ENCODE results near the gene PGAP2. TPM values are rescaled to one million over a fixed set of nuclear protein-coding genes. Genes with fewer than 3 reads are reported as not detected.

PGAP2 gene
- total RNA-seq, 2 experiments from 2014 or later: 33.1 to 36.7 TPM

DNA sequence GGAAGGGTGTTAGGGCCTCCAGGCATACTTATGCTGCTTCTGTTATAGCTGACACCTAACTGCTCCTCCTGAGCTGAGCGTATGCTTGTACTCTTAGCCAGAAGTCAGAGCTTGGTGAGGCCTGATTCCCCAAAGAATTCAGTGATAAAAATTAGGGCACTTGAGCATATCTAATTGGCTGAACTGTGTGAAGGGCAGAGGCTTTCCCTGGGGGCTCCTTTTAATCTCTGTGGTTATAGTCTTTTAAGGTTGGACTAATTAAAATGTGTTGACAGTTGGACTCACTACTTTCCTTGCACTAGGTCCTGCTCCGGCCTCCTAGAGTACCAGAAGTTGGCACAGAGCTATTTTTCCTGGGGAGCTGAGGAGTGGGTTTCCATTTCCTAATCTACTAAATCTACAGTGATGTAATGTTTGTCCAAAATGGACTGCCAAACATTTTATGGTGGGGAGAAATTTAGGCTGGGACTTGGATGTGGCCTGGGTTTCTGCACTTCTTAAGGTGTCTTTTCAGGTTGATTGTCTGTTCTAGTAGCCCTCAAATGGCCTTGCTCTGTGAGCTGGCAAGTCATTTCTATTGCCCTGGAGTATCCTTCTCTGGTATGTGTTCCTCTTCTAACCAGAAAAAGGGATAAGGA lies 65.5 kb downstream of the PGAP2 start:
- Mint-ChIP-seq H3K4me1 (ENCODE audit: low read depth) (peaks cover 79% of the 10 kb centered on the region), H3K36me3 (ENCODE audit: low read depth) (peaks cover 11% of the 10 kb centered on the region), H3K27me3 (no peaks in the 10 kb centered on the region), H3K27ac (peak overlapping the region; percentile 59), H3K4me3 (no peak overlapping the region), H3K9me3 (no peaks in the 10 kb centered on the region)
- DNase-seq (no peak), ATAC-seq (no peak)
- ChIA-PET CTCF (interaction anchor here (0.6 to 21.2 kb wide), 8 partner anchors 9 to 199 kb away, joined by 3 to 274 read pairs (median 4); partner anchors contain the start of genes RHOG and STIM1), POLR2A (interaction anchor here (1.2 to 2.2 kb wide), 2 partner anchors 19 to 76 kb away, joined by 4 to 8 read pairs; partner anchors contain the start of gene STIM1)
- intact Hi-C loops (cut with micrococcal nuclease): no loop called here
- TF ChIP-seq, protein P1, sequence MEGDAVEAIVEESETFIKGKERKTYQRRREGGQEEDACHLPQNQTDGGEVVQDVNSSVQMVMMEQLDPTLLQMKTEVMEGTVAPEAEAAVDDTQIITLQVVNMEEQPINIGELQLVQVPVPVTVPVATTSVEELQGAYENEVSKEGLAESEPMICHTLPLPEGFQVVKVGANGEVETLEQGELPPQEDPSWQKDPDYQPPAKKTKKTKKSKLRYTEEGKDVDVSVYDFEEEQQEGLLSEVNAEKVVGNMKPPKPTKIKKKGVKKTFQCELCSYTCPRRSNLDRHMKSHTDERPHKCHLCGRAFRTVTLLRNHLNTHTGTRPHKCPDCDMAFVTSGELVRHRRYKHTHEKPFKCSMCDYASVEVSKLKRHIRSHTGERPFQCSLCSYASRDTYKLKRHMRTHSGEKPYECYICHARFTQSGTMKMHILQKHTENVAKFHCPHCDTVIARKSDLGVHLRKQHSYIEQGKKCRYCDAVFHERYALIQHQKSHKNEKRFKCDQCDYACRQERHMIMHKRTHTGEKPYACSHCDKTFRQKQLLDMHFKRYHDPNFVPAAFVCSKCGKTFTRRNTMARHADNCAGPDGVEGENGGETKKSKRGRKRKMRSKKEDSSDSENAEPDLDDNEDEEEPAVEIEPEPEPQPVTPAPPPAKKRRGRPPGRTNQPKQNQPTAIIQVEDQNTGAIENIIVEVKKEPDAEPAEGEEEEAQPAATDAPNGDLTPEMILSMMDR (IDR thresholded peaks at IDR 0.05): no peak

Other genes with a start within 250 kb of the PGAP2 start
- not detected for gene ART5, start 166.6 kb upstream of the PGAP2 start, total RNA-seq
- gene ART1, start 163.4 kb upstream of the PGAP2 start, total RNA-seq: not detected
- gene CHRNA10, start 137.2 kb upstream of the PGAP2 start, total RNA-seq: 1 to 10 TPM in 1 of 2 experiments, under 1 TPM in 1; 0.58 to 1.0 TPM
- gene NUP98, start 11.0 kb upstream of the PGAP2 start, total RNA-seq: 10 to 100 TPM; 88.4 to 89.9 TPM
- gene RHOG, start 32.4 kb downstream of the PGAP2 start, total RNA-seq: 100 to 1,000 TPM; 176 to 188 TPM
- 10 to 100 TPM; 60.8 to 61.4 TPM for gene STIM1, start 47.1 kb downstream of the PGAP2 start, total RNA-seq